Fibroblast of pulmonary artery (primary cell): ENCODE results near the gene HTATSF1.

ENCODE experiments used
- DNase-seq: peaks from one replicate; pipeline ENCODE4 v3.0.0-alpha.2; 2010; ENCODE audit warnings: low read depth
- H3K4me3 ChIP-seq: replicated peaks from 2 replicates; pipeline ENCODE4 v1.5.1; 2011; ENCODE audit warnings: low read depth, mild to moderate bottlenecking, control low read depth, low read length, moderate library complexity
- CTCF ChIP-seq: IDR thresholded peaks from 2 replicates; pipeline ENCODE4 v1.5.1; 2011; ENCODE audit warnings: mild to moderate bottlenecking, control low read depth, low read length, inconsistent platforms; ENCODE audit errors: missing control alignments

The HTATSF1 gene

DNA sequence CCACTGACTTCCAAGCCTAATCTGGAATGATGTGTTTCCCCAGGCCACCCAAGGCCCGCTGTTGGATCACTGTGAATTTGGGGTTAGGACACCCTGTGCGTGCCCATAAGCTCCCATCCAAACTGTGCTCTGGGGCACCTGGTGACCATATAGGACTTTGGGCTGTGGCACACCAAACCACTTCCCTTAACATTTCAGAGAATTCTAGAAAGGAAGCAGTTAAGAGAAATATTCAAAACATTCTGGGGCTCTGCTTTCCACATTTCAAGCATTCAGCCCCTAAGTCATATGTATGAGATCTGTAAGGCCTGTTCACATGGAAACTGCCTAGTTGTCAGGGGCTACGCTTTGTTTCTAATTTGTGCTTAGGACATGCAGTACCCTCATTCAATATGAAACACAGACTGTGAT lies 49.0 kb downstream of the HTATSF1 start:
- DNase-seq, result no peak
- no peak overlapping the region for H3K4me3 ChIP-seq
- no peak for TF ChIP-seq CTCF

- TF ChIP-seq CTCF, result no peak
- no peak overlapping the region for H3K4me3 ChIP-seq
- DNase-seq, result no peak
Observed at GRCh38 chrX:136549226-136549625, 51.8 kb downstream of the HTATSF1 start.

GRCh38 chrX:136551410-136551809 lies 54.0 kb downstream of the HTATSF1 start:
- H3K4me3 ChIP-seq, result no peak overlapping the region
- DNase-seq, result no peak
- TF ChIP-seq CTCF, result no peak

DNA sequence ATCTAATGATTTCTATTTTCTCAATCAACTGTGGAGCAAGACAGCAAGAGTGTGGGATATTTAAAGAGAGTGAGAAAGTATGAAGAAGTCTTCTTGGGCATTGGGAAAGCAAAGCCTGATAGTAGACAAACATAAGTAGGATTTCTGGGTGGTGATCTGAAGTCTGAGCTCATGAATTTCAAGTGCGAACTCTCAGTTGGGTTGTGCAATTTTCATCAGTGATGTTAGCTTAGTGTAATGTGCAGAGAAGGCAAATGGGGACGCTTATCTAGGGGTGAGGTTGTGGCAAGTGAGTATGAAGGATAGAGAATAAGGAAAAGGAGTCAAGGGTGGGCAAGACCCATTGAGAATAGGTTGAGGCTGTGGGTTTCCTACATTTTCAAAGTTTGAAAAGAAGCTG lies 58.3 kb downstream of the HTATSF1 start:
- no peak for DNase-seq
- no peak overlapping the region for H3K4me3 ChIP-seq
- no peak for TF ChIP-seq CTCF
